ENCODE results near the gene EPB41L3. TPM values are rescaled to one million over a fixed set of nuclear protein-coding genes. Genes with fewer than 3 reads are reported as not detected.
A peak's percentile ranks its signal among the peaks of the same experiment; 100 is the strongest.

The EPB41L3 gene
- total RNA-seq, 2 experiments from 2014 or later = not detected

DNA sequence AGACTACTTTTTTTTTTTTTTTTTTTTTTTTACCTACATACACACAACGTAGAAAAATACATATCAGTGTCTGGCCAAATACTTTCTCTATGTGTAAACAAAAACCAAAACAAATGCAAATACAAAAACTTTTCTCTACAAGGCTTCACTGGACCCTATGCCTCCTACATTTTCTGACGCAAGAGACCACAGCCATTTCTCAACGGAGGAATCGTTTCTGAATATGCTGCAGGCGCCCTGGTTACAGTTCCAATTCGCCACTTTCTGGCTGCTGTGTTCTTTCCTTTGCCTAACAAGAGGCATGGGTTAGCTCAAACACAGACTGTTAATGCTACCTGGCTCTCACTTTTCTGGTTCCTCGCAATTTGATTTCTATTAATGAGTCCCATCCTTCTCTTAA, 96.4 kb downstream of the EPB41L3 start:
- H3K79me2 ChIP-seq (ENCODE audit: insufficient read depth, low read depth, low read length) = no peaks in the 10 kb centered on the region
- ChIA-PET CTCF (ENCODE audit: unreplicated experiment) (no interaction called here), POLR2A (interaction anchor here (1.4 kb wide), 1 partner anchor 11 kb away, joined by 3 read pairs; no protein-coding TSS in a partner anchor)
- no peak for DNase-seq (ENCODE audit: low spot score)
- no peak overlapping the region for H3K4me2 ChIP-seq (ENCODE audit: low read length)
- H3K4me1 ChIP-seq (ENCODE audit: insufficient read depth, low read length, poor library complexity, severe bottlenecking) = peaks cover 10% of the 10 kb centered on the region
- no peak overlapping the region for H3K4me3 ChIP-seq (ENCODE audit: low read depth, low read length, poor library complexity, severe bottlenecking)
- no peaks in the 10 kb centered on the region for H3K9me2 ChIP-seq (ENCODE audit: insufficient read depth, low read length)
- H3K36me3 ChIP-seq (ENCODE audit: insufficient read depth, low read length) = no peaks in the 10 kb centered on the region
- no TSS peak for BruUV-seq (replicated peaks)
- H4K20me1 ChIP-seq (ENCODE audit: insufficient read depth, low read length) = no peaks in the 10 kb centered on the region
- no peak overlapping the region for H2AFZ ChIP-seq (ENCODE audit: low read length)
- TF ChIP-seq EZH2phosphoT487 (IDR thresholded peaks at IDR 0.05; ENCODE audit: borderline replicate concordance, low read depth, low read length) = no peak
- TF ChIP-seq, protein P1, sequence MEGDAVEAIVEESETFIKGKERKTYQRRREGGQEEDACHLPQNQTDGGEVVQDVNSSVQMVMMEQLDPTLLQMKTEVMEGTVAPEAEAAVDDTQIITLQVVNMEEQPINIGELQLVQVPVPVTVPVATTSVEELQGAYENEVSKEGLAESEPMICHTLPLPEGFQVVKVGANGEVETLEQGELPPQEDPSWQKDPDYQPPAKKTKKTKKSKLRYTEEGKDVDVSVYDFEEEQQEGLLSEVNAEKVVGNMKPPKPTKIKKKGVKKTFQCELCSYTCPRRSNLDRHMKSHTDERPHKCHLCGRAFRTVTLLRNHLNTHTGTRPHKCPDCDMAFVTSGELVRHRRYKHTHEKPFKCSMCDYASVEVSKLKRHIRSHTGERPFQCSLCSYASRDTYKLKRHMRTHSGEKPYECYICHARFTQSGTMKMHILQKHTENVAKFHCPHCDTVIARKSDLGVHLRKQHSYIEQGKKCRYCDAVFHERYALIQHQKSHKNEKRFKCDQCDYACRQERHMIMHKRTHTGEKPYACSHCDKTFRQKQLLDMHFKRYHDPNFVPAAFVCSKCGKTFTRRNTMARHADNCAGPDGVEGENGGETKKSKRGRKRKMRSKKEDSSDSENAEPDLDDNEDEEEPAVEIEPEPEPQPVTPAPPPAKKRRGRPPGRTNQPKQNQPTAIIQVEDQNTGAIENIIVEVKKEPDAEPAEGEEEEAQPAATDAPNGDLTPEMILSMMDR (conservative IDR thresholded peaks at IDR 0.05; ENCODE audit: low read length) = no peak
- no peak overlapping the region for H3K27ac ChIP-seq (ENCODE audit: low read depth, low read length, poor library complexity, severe bottlenecking)
- no peaks in the 10 kb centered on the region for H3K9me3 ChIP-seq (ENCODE audit: low read length)
- intact Hi-C loops (cut with micrococcal nuclease; ENCODE audit: unreplicated experiment) = loop anchor here (10.0 kb wide), 1 partner anchor 213 kb away; no protein-coding TSS in a partner anchor

DNA sequence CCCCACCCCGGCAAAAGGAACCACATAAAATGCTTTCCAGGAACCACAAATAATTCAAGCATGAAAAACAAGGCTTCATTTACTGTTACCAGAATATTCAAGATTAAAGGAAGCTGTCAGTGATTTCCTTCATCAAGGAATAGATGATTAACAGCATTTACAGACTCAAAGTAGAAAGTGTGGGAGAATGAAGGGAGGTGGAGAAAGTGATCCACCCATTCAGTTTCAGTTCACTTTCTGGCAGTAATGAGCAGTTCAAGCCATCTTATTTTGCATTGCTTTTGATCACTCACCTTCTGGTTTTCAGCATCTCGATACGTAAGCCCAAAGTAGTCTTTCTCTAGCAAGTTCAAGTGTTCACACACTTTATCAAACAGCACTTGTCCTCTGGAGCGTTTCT, 99.0 kb downstream of the EPB41L3 start:
- BruUV-seq (replicated peaks) = no TSS peak

DNA sequence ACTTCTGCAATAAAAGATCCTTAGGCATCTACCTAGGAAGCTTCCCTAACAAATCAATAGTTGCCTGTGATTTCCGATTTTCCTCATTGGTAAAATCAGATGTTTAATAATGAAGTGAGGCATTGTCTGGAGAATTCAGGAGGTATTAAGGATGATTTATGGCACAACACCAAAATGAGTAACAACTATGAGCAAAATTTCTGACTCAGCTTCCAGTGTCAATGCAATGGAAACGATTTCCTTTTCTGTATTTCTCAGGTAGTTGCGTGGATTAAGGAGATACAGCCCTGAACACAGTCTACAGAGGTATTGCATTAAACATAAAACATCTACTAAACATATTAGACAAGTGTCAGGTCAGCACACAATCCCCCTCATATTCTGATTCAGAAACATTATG, 99.5 kb downstream of the EPB41L3 start:
- no peaks in the 10 kb centered on the region for H3K9me3 ChIP-seq (ENCODE audit: low read length)
- H3K79me2 ChIP-seq (ENCODE audit: insufficient read depth, low read depth, low read length) = no peaks in the 10 kb centered on the region
- ChIA-PET POLR2A (interaction anchor here (0.6 to 2.6 kb wide), 2 partner anchors 12 to 14 kb away, joined by 5 to 8 read pairs; no protein-coding TSS in a partner anchor), CTCF (ENCODE audit: unreplicated experiment) (no interaction called here)
- no peaks in the 10 kb centered on the region for H3K36me3 ChIP-seq (ENCODE audit: insufficient read depth, low read length)
- TF ChIP-seq, protein P1 (conservative IDR thresholded peaks at IDR 0.05; ENCODE audit: low read length) = no peak
- no peak for TF ChIP-seq EZH2phosphoT487 (IDR thresholded peaks at IDR 0.05; ENCODE audit: borderline replicate concordance, low read depth, low read length)
- peaks cover 23% of the 10 kb centered on the region for H3K4me1 ChIP-seq (ENCODE audit: insufficient read depth, low read length, poor library complexity, severe bottlenecking)
- no TSS peak for BruUV-seq (replicated peaks)
- no peak overlapping the region for H3K4me2 ChIP-seq (ENCODE audit: low read length)
- no peak overlapping the region for H3K27ac ChIP-seq (ENCODE audit: low read depth, low read length, poor library complexity, severe bottlenecking)
- H3K4me3 ChIP-seq (ENCODE audit: low read depth, low read length, poor library complexity, severe bottlenecking) = no peak overlapping the region
- no peak overlapping the region for H2AFZ ChIP-seq (ENCODE audit: low read length)
- intact Hi-C loops (cut with micrococcal nuclease; ENCODE audit: unreplicated experiment) = loop anchor here (10.0 kb wide), 1 partner anchor 209 kb away; no protein-coding TSS in a partner anchor
- no peaks in the 10 kb centered on the region for H4K20me1 ChIP-seq (ENCODE audit: insufficient read depth, low read length)
- no peaks in the 10 kb centered on the region for H3K9me2 ChIP-seq (ENCODE audit: insufficient read depth, low read length)
- no peak for DNase-seq (ENCODE audit: low spot score)

More for the DNA sequence above, 99.0 kb downstream of the EPB41L3 start:
- Histone ChIP-seq H3K4me2 (ENCODE audit: low read length) (peak overlapping the region; percentile 57), H2AFZ (ENCODE audit: low read length) (peak overlapping the region; percentile 53; the same call in 1 of the 2 replicates), H3K27ac (ENCODE audit: low read depth, low read length, poor library complexity, severe bottlenecking) (no peak overlapping the region), H3K9me2 (ENCODE audit: insufficient read depth, low read length) (no peaks in the 10 kb centered on the region), H3K4me1 (ENCODE audit: insufficient read depth, low read length, poor library complexity, severe bottlenecking) (peaks cover 20% of the 10 kb centered on the region), H3K9me3 (ENCODE audit: low read length) (no peaks in the 10 kb centered on the region), H4K20me1 (ENCODE audit: insufficient read depth, low read length) (no peaks in the 10 kb centered on the region), H3K4me3 (ENCODE audit: low read depth, low read length, poor library complexity, severe bottlenecking) (no peak overlapping the region), H3K36me3 (ENCODE audit: insufficient read depth, low read length) (no peaks in the 10 kb centered on the region), H3K79me2 (ENCODE audit: insufficient read depth, low read depth, low read length) (no peaks in the 10 kb centered on the region)
- peak; percentile 7 for DNase-seq (ENCODE audit: low spot score)
- ChIA-PET CTCF (ENCODE audit: unreplicated experiment) (no interaction called here), POLR2A (interaction anchor here (0.6 kb wide), 1 partner anchor 14 kb away, joined by 5 read pairs; no protein-coding TSS in a partner anchor)
- intact Hi-C loops (cut with micrococcal nuclease; ENCODE audit: unreplicated experiment) = loop anchor here (10.0 kb wide), 1 partner anchor 210 kb away; no protein-coding TSS in a partner anchor
- TF ChIP-seq, protein P1 (conservative IDR thresholded peaks at IDR 0.05; ENCODE audit: low read length) = no peak
- TF ChIP-seq EZH2phosphoT487 (IDR thresholded peaks at IDR 0.05; ENCODE audit: borderline replicate concordance, low read depth, low read length) = no peak

Data from OCI-LY7 (cell line).